ENCODE results near the gene SYNE1. TPM values are rescaled to one million over a fixed set of nuclear protein-coding genes. Genes with fewer than 3 reads are reported as not detected.

The SYNE1 gene
- total and polyA plus RNA-seq, 2 of the 8 experiments (the other 6 are each of a cell fraction or from before 2014, with no cell fraction given), result 2.8 to 5.5 TPM

DNA sequence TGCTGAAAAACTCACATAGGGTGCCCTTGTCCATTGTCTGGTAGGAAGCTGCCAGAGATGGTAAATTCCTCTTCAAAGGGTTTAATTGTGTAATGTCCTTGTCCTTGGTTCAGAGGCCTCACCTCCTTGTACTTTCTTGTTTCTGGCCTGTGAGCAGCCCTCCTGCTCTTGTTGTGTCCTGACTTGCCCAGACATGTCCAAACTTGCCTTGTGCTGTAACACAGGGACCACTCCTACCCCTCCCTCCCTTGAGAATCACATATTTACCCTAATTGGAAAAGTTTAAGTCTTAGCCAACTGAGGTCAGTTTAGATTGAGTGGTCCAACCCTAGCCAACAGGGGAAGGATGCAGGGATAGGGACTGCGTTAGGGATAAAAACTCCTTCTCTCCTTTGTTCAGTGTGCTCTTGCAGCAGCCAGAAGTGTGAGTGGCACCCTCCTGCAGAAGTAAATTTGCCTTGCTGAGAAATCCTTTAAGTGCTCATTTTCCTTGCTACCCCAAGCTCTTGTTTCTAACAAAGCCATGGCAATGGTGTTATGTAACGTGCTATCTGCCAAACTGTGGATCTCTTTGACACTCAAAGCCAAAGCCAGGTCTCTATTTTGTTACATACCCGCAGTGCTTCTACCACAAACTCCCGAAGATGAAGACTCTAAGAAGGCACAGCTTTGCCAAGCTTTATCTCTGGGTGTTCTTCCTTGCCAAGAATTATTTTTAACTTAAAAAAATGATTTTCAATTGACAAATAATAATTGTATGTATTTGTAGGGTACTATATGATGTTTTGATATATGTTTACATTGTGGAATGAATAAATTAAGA, 415.1 kb downstream of the SYNE1 start:
- Histone ChIP-seq H3K36me3 (ENCODE audit: control insufficient read depth in 2 of 4, insufficient read depth in 4 of 4, low read length in 3 of 4) (no peaks in the 10 kb centered on the region; a peak in 1 of 8 replicates), H3K27me3 (replicated peaks in 1 of 4; ENCODE audit: control insufficient read depth in 3 of 4, extremely low read depth in 1 of 4, insufficient read depth in 3 of 4, low read length in 3 of 4) (peaks cover 0 to 1% (median 0%) of the 10 kb centered on the region in 4 experiments; a peak in 1 of 7 replicates), H2BK12ac (ENCODE audit: low read depth, low read length) (no peak overlapping the region), H4K8ac (ENCODE audit: extremely low read depth, insufficient read depth, low read length) (no peak overlapping the region), H3K23ac (ENCODE audit: insufficient read length) (no peak overlapping the region), H3K14ac (ENCODE audit: insufficient read length) (no peak overlapping the region), H2BK20ac (ENCODE audit: low read length) (0 out of 2 replicates have a peak overlapping the region, but pooled peaks have one; percentile 43), H3K9ac (replicated peaks in 1 of 4; ENCODE audit: extremely low read depth in 1 of 4, low read depth in 3 of 4, low read length in 3 of 4) (peak overlapping the region in 1 of 4 experiments; percentile 5; a peak in 2 of 7 replicates), H3K56ac (replicated peaks; ENCODE audit: insufficient read length, low read depth, low read length) (no peak overlapping the region), H2AFZ (ENCODE audit: low read length) (peak overlapping the region; percentile 4; the same call in 1 of the 2 replicates), H2AK5ac (ENCODE audit: low read depth, low read length) (peak overlapping the region; percentile 25; the same call in 1 of the 2 replicates), H3K4me2 (ENCODE audit: insufficient read depth in 1 of 2, low read depth in 2 of 2, low read length in 2 of 2) (no peak overlapping the region), H4K5ac (ENCODE audit: insufficient read length, low read depth, low read length) (no peak overlapping the region), H2BK15ac (ENCODE audit: low read length) (no peak overlapping the region), H3K9me3 (ENCODE audit: insufficient read depth in 2 of 2, low read depth in 1 of 2, low read length in 1 of 2) (no peaks in the 10 kb centered on the region), H3K18ac (ENCODE audit: extremely low read depth, low read length) (no peak overlapping the region), H2BK120ac (replicated peaks; ENCODE audit: low read depth, low read length) (no peak overlapping the region), H4K20me1 (replicated peaks in 1 of 2; ENCODE audit: control insufficient read depth in 1 of 2, insufficient read depth in 2 of 2, low read length in 2 of 2) (no peaks in the 10 kb centered on the region), H3K79me1 (ENCODE audit: low read depth, low read length) (no peaks in the 10 kb centered on the region), H2BK5ac (ENCODE audit: low read depth, low read length) (peak overlapping the region; percentile 95), H3K79me2 (ENCODE audit: control insufficient read depth in 1 of 2, insufficient read depth in 2 of 2, low read length in 2 of 2) (no peaks in the 10 kb centered on the region), H3K27ac (ENCODE audit: low read depth, low read length) (peak overlapping the region; percentile 74; the same call in 1 of the 2 replicates), H3K23me2 (ENCODE audit: low read depth, low read length) (no peaks in the 10 kb centered on the region), H3K4ac (replicated peaks; ENCODE audit: insufficient read length, low read depth, low read length) (no peak overlapping the region), H3K4me1 (replicated peaks in 1 of 4; ENCODE audit: control insufficient read depth in 3 of 4, insufficient read depth in 4 of 4, low read length in 3 of 4) (peaks cover 0 to 4% (median 0%) of the 10 kb centered on the region in 4 experiments; a peak in 1 of 7 replicates), H3K4me3 (ENCODE audit: extremely low read depth in 1 of 4, insufficient read depth in 2 of 4, low read depth in 3 of 4, low read length in 4 of 4) (no peak overlapping the region), H4K91ac (replicated peaks; ENCODE audit: insufficient read length, low read length) (peak overlapping the region; percentile 81)
- no peak for TF ChIP-seq ATF2 (IDR thresholded peaks at IDR 0.05; ENCODE audit: low read length)
- TF ChIP-seq POLR2AphosphoS5 (IDR thresholded peaks at IDR 0.05; ENCODE audit: low read depth, low read length), result no peak
- no peak for TF ChIP-seq FOSL1 (IDR thresholded peaks at IDR 0.05; ENCODE audit: insufficient read depth, low read depth, low read length)
- TF ChIP-seq PHF8 (conservative IDR thresholded peaks at IDR 0.05; ENCODE audit: low read depth, low read length), result no peak
- TF ChIP-seq CHD1 (IDR thresholded peaks at IDR 0.05; ENCODE audit: low read depth, low read length), result no peak
- TF ChIP-seq MAX (IDR thresholded peaks at IDR 0.05), result 0 out of 2 replicates have a peak, but pooled peaks have one; percentile 33
- FAIRE-seq (peak; percentile 28), DNase-seq (ENCODE audit: low read depth in 1 of 2, low spot score in 2 of 2) (no peak)
- CTCF ChIA-PET (ENCODE audit: partially characterized antibody), result interaction anchor here (0.6 to 2.1 kb wide), 3 partner anchors 15 to 46 kb away, joined by 3 to 6 read pairs (median 3); no protein-coding TSS in a partner anchor
- WGBS, 2 experiments (ENCODE audit: extremely low coverage in 1 of 2, insufficient coverage in 1 of 2, insufficient read length in 1 of 2, insufficient replicate concordance in 2 of 2, low coverage in 1 of 2, low lambda C conversion rate in 2 of 2, missing lambda C conversion rate in 1 of 2), result 95% methylated on average over 4 of the region's 4 CpGs; no CpG with 5 or more reads in 1 of the 2 experiments
- POLR2A ChIA-PET (ENCODE audit: partially characterized antibody), result no interaction called here

Measured in H1 (cell line).